ENCODE measurements around the gene BNIP2.

DNA sequence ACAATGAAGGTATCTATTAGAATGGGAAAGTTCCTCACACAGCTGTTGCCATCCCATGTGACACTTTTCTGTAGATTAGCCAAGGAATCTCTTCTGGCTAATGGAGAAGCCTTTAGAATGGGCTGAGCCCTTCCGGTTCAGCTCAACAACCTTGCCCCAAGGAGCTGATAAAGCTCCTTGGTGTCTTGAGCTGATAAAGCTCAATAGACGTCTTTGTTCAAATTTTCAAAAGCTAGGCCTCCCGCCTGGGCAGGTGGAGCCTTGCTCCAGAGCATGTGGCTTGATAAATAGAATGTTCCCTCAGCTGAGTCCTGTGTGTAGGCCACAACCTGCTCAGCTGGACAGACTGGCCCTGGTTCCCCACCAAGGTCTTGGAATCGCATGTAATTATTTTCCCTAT, 7.2 kb upstream of the BNIP2 start:
- TF ChIP-seq ZNF449 (tag by site-specific recombination; IDR thresholded peaks at IDR 0.05), result no peak
- TF ChIP-seq ZNF354C (tag by site-specific recombination; IDR thresholded peaks at IDR 0.05; ENCODE audit: borderline replicate concordance, low read depth), result no peak
- no peak for TF ChIP-seq YY1 (tag by site-specific recombination; IDR thresholded peaks at IDR 0.05)
- no peak for TF ChIP-seq CTCF (tag by site-specific recombination; IDR thresholded peaks at IDR 0.05)
- TF ChIP-seq ZNF404 (tag by site-specific recombination; IDR thresholded peaks at IDR 0.05), result no peak
- no peak for TF ChIP-seq ZNF274 (IDR thresholded peaks at IDR 0.05; ENCODE audit: low read length)
- no peak for TF ChIP-seq ZNF274 (tag by site-specific recombination; IDR thresholded peaks at IDR 0.05; ENCODE audit: borderline replicate concordance)
- no peak for TF ChIP-seq PATZ1 (tag by site-specific recombination; IDR thresholded peaks at IDR 0.05)
- TF ChIP-seq, protein P1, sequence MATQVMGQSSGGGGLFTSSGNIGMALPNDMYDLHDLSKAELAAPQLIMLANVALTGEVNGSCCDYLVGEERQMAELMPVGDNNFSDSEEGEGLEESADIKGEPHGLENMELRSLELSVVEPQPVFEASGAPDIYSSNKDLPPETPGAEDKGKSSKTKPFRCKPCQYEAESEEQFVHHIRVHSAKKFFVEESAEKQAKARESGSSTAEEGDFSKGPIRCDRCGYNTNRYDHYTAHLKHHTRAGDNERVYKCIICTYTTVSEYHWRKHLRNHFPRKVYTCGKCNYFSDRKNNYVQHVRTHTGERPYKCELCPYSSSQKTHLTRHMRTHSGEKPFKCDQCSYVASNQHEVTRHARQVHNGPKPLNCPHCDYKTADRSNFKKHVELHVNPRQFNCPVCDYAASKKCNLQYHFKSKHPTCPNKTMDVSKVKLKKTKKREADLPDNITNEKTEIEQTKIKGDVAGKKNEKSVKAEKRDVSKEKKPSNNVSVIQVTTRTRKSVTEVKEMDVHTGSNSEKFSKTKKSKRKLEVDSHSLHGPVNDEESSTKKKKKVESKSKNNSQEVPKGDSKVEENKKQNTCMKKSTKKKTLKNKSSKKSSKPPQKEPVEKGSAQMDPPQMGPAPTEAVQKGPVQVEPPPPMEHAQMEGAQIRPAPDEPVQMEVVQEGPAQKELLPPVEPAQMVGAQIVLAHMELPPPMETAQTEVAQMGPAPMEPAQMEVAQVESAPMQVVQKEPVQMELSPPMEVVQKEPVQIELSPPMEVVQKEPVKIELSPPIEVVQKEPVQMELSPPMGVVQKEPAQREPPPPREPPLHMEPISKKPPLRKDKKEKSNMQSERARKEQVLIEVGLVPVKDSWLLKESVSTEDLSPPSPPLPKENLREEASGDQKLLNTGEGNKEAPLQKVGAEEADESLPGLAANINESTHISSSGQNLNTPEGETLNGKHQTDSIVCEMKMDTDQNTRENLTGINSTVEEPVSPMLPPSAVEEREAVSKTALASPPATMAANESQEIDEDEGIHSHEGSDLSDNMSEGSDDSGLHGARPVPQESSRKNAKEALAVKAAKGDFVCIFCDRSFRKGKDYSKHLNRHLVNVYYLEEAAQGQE (tag by site-specific recombination; IDR thresholded peaks at IDR 0.05), result no peak
- no peak for TF ChIP-seq ZNF169 (tag by site-specific recombination; IDR thresholded peaks at IDR 0.05)
- no peak for TF ChIP-seq ZNF76 (tag by site-specific recombination; IDR thresholded peaks at IDR 0.05; ENCODE audit: borderline replicate concordance, low read depth)

Measured in HEK293 (cell line).